HG03280 (cell line): Measurements from ENCODE around the gene ACSS1.

Experiments
- ATAC-seq: cut with Tn5 transposase; IDR thresholded peaks from one replicate; pipeline ENCODE4 v1.9.1; 2021; ENCODE audit warnings: mild to moderate bottlenecking, moderate library complexity; ENCODE audit not compliant: unreplicated experiment

ACSS1 gene

DNA sequence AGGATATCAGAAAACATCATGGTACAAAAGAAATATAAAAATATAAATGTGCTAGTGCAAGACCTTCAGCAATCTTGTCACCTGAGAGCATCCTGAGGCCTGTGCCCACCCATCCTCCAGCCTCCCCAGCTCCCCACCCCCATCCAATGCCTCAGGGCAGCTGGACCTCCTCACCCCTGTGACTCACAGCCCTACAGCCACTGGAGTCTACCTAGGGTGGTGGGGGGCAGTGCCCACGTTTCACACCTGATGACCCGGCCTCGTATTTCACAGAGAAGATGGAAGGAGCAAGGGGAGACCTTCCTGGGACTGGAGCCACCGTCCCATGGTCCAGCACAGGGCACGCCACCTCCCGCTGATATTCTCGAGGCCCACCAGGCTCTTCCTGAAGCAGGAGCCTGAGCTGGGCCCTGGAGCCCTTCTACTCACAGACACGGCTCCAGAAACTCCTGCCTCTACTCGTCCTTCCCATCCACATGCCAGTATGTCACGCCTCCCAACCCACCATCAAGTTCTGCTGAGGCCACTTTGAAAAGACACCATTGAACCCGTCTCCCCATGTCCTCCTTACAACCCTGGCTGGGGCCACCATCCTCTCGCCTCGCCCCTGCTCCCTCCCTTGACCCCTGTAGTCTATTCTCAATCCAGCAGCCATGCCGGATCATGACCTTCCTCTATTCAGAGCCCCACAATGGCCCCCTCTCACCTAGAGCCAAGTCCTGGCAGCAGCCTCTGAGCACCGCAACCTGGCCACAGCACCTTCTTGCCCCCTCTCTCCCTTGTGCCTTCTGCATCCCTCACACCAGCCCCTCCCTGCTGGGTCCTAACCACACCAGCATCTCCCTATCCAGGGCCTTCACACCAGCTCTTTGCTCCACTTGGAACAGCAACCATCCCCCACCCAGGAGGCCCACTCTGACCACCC is 78.6 kb downstream of the ACSS1 start:
- no peak for ATAC-seq

DNA sequence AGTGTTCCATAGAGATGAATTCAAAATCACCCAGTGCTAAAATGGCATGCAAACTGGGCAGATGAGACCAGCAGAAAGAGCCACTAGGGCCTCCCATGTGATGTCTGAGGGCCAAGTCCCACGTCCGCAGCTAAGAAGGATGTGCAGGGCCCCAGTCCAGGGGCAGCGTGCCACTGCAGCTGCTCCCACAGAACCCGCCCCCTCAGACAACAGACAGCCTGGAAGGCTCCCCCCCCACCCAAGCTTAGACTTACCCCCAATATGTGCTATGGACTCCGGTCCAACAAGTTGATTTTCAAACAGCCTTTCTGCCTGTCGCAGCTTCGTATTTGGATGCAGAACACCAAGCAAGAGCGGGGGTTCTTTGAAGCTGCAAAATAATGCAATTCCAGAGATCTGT is 79.4 kb downstream of the ACSS1 start:
- no peak for ATAC-seq

DNA sequence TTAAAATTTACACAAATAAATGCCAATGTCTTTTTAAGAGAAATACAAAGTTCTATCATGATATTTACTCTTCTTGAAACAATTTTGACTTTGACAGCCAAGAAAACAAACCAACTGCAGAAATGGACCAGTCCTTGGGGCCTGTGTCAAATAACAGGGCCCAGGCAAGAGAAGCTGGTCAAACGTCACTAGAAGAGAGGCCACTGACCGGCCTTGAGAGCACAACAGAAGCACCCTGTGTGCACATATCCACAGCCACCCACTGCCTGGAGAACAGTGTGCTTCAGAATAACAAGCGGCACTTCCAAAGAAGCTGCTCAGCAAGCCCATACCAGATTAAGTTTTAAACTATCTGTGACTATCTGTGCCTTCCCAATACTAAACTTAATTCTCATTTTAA is 80.1 kb downstream of the ACSS1 start:
- ATAC-seq: no peak

DNA sequence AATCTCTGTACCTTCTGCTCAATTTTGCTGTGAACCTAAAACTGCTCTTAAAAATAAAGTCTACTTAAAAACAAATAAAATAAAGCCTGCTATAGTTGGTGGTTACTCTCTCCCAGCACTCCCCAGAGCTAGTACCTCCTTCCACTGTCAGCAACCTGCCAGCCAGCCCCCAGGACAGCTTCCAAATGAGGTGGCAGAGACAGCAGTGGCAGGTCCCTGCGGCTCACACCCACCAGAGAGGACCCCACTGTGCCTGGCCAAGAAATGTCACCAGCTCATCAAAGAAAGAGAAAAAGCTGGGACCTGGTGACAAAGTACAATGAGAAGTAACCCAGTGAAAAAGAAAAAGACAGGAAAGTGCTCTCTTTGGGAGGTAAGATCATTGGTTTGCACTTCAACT is 80.6 kb downstream of the ACSS1 start:
- ATAC-seq: no peak

DNA sequence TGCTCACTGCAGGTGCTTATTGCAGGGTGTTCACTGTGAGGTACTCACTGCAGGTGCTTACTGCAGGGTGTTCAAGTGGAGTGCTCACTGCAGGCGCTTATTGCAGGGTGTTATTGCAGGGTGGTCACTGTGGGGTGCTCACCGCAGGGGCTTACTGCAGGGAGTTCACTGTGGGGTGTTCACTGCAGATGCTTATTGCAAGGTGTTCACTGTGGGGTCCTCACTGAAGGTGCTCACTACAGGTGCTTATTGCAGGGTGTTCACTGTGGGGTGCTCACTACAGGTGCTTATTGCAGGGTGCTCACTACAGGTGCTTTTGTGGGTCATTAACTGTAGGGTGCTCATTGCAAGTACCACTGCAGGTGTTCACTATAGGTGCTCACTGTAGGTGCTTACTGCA is 85.6 kb downstream of the ACSS1 start:
- ATAC-seq: no peak

DNA sequence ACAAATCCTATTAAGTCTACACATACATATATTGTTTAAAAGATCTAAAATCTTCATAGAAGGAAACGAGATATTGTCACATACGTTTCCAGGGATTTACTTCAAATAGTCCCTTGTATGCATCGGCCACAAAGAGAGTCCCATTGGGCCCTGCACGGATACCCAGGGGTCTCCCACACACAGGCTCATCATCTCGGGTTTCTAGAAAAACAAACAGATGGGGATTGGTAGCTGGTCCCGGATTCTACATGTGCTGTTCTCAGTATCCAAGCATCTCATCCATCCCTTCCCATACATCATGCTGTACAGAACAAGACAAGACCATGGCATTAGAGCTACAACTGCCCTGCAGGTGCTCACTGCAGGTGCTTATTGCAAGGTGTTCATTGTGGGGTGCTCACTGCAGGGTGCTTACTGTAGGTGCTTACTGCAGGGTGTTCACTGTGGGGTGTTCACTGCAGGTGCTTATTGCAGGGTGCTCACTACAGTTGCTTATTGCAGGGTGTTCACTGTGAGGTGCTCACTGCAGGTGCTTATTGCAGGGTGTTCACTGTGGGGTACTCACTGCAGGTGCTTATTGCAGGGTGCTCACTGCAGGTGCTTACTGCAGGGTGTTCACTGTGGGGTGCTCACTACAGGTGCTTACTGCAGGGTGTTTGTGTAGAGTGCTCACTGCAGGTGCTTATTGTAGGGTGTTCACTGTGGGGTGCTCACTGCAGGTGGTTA is 86.4 kb downstream of the ACSS1 start:
- ATAC-seq: no peak

DNA sequence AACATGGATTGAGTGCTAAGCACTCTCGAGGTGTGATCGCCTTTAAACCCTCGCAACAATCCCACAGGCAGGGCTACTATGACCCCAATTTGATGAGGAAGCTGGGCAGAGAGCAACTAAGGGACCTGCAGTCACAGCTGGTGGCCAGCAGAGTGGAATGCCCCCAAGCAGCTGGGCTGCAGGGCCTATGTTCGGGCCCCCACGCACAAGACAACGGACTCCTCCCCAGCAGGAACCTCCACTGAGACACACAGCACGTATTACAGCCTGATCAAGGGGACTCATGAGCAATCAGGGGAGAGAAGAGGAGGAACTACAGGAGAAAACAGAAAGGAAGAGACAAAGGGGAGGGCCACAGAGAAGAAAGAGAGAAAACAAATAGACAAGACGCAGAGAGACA is 87.2 kb downstream of the ACSS1 start:
- no peak for ATAC-seq

DNA sequence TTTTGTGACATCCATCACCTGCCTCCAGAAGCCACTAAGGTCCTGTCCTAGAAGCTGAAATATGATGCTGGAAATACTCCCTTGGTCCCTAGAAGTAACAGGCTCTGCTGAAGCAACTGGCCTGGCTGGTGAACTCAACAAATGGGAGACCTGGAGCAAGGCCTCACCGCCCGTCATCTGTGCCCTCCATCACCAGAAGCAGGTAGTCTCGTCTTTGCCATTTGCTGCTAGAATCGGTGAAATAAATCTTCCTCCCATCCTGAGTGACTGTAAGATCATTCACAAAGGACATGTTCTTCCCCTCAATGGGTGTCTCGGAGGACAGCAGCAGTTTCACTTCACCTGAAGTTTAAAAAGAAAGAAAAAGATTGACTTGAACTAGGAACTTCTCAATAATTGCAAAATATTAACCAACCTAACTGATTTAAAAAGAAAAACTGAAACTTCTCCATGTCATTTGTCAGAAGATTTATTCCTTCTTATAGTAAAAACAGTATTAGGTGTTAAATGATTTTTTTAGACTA is 87.8 kb downstream of the ACSS1 start:
- no peak for ATAC-seq

DNA sequence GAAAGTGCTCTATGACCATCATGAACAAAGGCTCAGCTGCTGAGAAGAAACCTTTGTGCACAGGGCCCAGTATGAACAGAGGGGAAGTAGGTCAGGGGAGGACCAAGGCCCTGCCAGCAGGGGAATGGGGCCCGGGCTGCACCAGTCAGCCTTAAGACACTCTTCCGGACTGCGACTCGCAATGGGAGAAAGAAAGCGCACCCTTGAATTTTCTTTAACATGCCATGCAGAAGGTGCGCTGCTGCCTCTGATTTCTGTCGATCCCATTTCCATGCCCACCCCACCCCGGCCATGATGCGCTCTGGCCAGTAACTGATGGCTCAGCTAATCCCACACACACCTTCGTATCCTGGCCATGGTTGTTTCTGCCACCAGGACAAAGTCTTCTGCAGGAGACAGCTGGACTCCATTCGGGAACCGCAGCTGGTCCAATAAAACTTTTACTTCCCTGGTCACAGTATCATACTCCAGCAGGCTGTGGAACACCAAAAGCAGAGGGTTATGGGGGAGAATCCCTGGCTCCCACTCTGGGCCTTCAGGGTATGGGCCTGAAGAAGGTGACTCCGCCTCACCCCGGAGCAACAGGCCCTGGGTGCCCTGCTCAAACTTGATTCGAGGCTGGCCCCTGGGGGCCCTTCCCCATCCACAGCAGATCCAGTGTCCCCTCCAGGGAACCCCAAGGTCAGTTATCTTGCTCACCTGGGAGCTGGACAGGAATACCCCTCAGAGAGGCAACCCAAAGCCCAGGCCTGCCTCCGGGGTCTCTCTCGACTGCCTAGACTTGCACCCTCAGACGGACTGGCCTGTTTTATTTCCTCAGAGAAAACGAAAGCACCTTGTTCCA is 88.5 kb downstream of the ACSS1 start:
- ATAC-seq: no peak

DNA sequence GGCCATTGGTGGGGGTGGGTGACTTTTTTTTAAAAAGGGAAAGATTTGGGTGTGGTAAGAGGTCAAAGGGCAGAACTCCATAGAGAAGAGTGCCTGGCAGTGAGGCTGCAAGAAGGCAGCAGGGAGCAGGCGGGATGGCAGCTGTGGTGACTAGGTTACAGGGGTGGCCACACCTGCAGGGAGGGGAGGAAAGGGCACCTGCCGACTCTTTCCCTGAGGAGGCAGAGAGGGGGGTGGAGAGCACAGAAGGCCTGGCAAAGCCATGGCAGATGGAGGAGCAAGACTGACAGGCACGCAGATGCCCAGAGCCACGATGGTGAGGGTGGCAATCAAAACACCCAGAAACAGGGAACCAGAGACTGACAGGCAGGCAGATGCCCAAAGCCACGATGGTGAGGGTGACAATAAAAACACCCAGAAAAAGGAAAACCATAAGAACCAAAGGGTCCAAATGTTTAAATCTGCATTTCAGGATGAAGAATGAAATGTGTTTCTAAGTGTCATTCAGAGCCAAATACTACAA is 89.6 kb downstream of the ACSS1 start:
- no peak for ATAC-seq

DNA sequence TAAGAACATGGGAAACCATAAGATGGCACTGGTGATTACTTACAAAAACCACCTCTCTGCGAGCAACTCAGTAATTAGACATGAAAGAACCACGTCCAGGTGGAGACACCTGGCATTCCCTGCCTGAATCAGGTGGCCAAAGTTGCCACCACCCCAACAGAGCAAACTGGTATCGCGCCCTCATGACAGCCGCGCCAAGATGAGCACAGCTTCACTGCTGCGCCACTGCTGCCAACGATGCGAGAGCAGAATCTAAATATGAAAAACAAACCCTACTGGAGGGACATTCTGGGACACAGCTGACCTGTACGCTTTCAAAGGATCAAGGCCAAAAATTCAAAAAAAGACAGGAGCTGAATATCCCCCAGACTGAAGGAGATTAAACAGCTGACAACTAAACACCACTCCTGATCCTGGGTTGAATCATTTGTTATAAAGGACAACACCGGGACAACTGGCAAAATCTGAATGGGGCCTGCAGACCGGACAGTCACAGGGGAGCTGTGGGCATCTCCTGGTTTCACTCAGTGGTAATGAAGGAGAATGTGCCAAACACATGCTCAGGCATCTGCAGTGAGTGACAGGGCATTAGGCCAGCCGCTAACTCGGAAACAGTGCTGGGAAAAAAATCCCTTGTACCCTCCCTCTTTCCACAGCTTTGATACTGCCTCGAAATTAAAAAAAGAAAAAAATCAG is 91.5 kb downstream of the ACSS1 start:
- ATAC-seq: no peak

DNA sequence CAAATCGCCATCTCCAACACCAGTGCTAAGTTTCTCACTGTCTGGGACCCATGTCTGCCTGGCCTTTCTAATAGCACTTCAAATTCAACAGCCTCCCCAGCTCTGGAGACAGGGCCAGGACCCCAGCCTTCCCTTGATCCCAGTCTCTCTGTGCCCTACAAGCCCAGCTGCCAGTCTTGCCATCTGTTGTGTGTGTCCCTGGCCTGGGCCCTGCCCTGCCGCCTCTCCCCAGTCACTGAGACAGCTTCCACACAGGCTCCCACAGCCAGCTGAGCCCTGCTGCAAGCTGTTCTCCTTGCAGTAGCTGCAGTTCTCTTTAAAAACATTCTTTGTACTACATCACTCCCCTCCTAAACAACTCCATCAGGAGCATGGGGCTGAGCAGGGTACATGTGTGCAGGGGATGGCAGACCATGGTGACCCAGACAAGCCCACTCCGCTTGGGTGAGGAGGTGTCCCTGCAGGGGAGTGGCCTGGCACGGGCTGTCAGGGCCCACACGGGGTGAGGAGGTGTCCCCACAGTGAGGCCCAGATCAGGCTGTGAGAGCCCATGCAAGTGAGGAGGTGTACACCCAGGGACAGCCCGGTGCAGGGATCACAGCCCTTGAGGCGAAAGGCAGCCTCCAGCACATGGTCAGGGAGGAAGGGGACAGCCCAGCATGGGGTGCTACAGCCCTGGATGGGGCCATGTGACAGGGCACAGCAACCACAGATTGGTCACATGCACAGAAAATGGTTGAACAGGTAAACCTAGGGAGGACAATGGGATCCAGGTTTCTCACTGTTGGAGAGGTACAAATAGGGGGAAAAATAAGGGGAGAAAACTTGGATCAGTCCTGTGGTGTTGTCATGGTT is 92.6 kb downstream of the ACSS1 start:
- ATAC-seq: no peak

DNA sequence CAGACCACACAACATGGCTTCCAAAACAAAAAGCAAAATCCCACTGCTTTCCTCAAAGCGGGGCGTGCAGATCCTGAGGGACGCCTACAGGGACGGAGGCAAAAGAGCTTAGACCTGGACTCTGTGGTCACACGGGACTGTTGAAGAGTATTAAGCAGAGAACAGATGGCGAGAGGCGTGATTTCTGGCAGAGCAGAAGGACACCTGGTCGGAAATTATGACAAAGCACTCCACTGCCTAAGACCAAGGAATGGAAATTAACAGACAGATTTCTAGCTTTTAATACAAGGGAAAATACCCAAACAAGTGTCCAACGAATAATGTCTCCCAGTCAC is 93.5 kb downstream of the ACSS1 start:
- ATAC-seq: no peak

DNA sequence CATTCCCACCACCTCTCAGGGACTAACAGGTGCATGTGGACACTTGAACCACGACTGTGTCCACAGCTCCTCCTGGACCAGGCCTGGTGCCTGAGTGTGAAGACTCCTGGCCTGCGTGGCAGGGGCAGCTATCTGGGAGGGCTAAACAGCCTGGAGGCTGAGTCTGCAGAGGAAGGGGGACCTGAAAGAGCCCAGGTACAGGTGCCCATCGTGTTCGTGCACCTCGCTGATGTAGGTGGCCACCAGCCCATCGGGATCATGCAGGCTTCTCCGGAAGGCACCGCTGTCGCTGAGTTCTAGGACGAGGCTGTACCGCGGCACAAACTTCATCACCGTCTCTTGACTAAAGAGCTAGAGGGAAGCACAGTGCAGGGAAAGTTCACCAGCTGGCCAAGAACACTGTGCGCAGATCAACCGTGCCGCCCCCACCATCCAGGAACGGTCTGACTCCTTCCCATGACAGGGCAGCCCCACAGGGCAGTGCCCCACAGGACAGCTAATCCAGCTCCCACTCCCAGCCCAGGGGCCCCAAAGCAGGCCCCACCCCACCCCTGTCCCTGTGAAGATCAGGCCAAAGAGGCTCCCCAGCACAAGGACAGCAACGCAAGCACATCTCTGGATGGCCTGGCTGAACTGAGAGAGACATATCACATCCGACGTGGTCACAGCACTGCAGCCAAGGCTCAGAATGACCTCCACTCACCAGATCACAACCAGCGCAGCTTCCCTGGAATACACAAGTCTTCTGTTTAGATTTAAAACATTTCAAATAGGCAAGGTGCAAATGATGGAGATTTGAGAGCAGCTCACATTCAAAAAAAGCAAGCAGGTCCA is 94.0 kb downstream of the ACSS1 start:
- no peak for ATAC-seq

DNA sequence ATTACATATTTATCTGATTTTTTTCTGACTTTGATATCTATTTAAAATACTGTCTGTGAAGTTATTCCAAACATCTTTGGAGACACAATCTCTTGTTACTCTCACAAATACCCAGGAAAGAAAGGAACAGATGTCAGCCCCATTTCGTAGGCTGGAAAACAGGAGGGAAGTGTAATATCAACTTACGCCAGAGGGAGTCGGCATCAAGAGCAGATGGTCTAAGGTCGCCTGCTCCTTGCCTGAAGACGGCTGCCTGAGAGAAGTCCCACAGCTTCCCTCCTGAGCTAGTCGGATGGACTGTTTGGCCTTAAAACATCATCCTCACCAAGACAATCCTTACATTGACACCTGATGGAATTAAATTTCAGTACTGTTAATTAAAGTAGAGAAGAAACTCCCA is 95.4 kb downstream of the ACSS1 start:
- no peak for ATAC-seq

DNA sequence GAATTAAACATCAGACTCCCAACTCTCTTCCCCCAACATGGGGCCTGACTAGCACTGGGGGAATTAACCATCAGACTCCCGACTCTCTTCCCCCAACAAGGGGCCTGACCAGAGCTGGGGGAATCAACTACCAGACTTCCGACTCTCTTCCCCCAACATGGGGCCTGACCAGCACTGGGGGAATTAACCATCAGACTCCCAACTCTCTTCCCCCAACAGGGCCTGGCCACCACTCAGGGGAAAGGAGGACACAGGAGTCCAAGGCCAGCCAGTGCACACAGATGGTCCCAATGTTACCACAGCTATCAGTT is 95.8 kb downstream of the ACSS1 start:
- no peak for ATAC-seq

DNA sequence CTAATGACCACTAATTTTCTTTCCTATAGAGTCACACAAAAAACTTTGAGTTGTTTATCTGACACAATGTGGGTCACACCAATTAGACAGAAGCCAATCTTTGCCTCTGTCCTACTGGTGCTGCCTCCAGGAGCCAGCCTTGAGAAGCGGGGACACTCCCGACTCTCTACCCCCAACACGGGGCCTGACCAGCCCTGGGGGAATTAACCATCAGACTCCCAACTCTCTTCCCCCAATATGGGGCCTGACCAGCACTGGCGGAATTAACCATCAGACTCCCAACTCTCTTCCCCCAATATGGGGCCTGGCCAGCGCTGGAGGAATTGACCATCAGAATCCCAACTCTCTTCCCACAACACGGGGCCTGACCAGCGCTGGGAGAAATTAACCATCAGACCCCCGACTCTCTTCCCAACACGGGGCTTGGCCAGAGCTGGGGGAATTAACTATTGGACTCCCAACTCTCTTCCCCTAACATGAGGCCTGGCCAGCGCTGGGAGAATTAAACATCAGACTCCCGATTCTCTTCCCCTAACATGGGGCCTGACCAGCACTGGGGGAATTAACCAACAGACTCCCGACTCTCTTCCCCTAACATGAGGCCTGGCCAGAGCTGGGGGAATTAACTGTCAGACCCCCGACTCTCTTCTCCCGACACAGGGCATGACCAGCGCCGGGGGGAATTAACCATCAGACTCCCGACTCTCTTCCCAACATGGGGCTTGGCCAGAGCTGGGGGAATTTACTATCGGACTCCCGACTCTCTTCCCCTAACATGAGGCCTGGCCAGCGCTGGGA is 96.4 kb downstream of the ACSS1 start:
- no peak for ATAC-seq

DNA sequence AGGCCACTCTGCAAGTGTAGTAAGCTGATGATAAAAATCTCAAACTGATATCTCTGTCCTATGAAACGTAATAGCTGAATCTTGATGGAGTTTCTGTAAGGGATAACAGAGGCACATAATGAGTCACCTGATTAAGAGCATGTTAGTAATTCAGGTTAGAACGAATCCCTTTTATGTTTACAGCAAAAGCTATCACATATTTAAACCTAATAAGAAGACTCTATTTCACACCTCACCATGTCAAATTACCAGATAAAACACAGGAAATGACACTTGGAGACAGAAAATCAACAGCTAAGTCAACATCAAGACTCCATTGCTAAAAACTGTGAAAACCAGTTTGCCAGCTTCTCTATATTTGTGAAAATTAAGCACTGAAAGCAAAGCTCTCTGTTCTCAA is 97.1 kb downstream of the ACSS1 start:
- ATAC-seq: no peak
